ENCODE data around the gene ADGRF1.

The ADGRF1 gene

DNA sequence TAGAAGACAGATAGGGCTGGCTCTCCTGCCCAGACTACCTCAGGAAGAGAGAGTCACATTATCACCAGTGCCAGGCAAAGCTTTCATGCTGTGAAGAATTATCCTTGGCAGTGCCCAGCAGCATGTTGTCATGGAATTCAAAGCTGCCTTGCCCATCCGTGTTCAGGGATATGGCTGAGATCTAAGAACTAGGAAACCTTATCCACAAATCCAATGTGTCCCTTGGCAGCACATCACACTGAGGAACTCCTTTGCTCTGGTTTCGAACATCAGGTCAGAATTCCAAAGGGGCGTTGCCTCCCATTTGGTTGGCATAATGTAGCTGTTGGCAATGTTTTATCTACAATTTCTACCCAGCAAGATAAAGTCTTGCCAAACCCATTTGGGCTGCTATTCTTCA is 52.7 kb downstream of the ADGRF1 start:
- peaks cover 3 to 15% of the 10 kb centered on the region in 2 donors for H3K4me1 ChIP-seq (ENCODE audit: control insufficient read depth in 2 of 2, insufficient read depth in 2 of 2, low read length in 2 of 2)
- no peak overlapping the region for H3K27ac ChIP-seq (ENCODE audit: low read depth in 2 of 2, low read length in 2 of 2)
- no peaks in the 10 kb centered on the region for H3K27me3 ChIP-seq (ENCODE audit: control insufficient read depth in 2 of 2, insufficient read depth in 2 of 2, low read length in 2 of 2)
- H3K9ac ChIP-seq (ENCODE audit: low read depth in 1 of 2, low read length in 2 of 2): no peak overlapping the region
- no peaks in the 10 kb centered on the region for H3K9me3 ChIP-seq (ENCODE audit: control insufficient read depth in 2 of 2, low read length in 2 of 2)
- H3K36me3 ChIP-seq (ENCODE audit: control insufficient read depth in 2 of 2, insufficient read depth in 2 of 2, low read length in 2 of 2): no peaks in the 10 kb centered on the region
- H3K4me3 ChIP-seq (ENCODE audit: low read length in 2 of 2): no peak overlapping the region

DNA sequence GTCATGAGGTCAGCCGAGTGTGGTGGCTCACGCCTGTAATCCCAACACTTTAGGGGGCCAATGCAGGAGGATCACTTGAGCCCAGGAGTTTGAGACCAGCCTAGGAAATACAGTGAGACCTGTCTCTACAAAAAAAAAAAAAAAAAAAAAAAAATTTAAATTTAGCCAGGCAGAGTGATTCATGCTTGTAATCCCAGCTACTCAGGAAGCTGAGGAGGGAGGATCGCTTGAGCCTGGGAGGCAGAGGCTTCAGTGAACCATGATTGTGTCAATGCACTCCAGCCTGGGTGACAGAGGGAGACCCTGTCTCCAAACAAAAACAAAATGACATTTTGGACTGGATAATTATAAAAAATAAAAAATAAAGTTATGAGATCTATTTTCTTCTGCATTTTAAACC is 56.2 kb downstream of the ADGRF1 start:
- Histone ChIP-seq H3K4me3 (ENCODE audit: low read length in 2 of 2) (no peak overlapping the region), H3K27ac (ENCODE audit: low read depth in 2 of 2, low read length in 2 of 2) (no peak overlapping the region), H3K27me3 (ENCODE audit: control insufficient read depth in 2 of 2, insufficient read depth in 2 of 2, low read length in 2 of 2) (no peaks in the 10 kb centered on the region), H3K9ac (ENCODE audit: low read depth in 1 of 2, low read length in 2 of 2) (no peak overlapping the region), H3K9me3 (ENCODE audit: control insufficient read depth in 2 of 2, low read length in 2 of 2) (no peaks in the 10 kb centered on the region), H3K36me3 (ENCODE audit: control insufficient read depth in 2 of 2, insufficient read depth in 2 of 2, low read length in 2 of 2) (no peaks in the 10 kb centered on the region), H3K4me1 (ENCODE audit: control insufficient read depth in 2 of 2, insufficient read depth in 2 of 2, low read length in 2 of 2) (peaks cover 3 to 15% of the 10 kb centered on the region in 2 donors)

DNA sequence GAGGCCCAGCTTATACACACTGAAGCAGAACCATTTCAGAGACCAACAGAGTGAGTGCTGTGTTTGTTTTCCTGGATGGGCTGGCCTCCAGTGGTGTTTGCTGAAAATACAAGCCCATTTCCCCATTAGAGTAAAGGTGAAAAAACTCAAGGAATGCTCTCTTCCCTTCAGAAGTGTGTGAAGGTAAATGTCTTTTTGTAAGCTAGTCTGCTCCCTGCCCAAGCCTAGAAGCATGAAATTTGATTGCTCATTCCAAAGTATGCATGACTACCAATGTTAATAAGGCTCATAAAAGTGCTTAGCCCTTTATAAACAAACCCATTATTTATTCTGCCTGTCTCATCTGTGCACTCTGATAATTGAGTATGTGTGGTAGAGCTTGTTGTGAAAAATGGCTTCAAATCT is 59.1 kb downstream of the ADGRF1 start:
- Histone ChIP-seq H3K27ac (ENCODE audit: low read depth in 2 of 2, low read length in 2 of 2) (no peak overlapping the region), H3K36me3 (ENCODE audit: control insufficient read depth in 2 of 2, insufficient read depth in 2 of 2, low read length in 2 of 2) (no peaks in the 10 kb centered on the region), H3K4me3 (ENCODE audit: low read length in 2 of 2) (no peak overlapping the region), H3K27me3 (ENCODE audit: control insufficient read depth in 2 of 2, insufficient read depth in 2 of 2, low read length in 2 of 2) (no peaks in the 10 kb centered on the region), H3K4me1 (ENCODE audit: control insufficient read depth in 2 of 2, insufficient read depth in 2 of 2, low read length in 2 of 2) (no peaks in the 10 kb centered on the region), H3K9me3 (ENCODE audit: control insufficient read depth in 2 of 2, low read length in 2 of 2) (no peaks in the 10 kb centered on the region), H3K9ac (ENCODE audit: low read depth in 1 of 2, low read length in 2 of 2) (no peak overlapping the region)

DNA sequence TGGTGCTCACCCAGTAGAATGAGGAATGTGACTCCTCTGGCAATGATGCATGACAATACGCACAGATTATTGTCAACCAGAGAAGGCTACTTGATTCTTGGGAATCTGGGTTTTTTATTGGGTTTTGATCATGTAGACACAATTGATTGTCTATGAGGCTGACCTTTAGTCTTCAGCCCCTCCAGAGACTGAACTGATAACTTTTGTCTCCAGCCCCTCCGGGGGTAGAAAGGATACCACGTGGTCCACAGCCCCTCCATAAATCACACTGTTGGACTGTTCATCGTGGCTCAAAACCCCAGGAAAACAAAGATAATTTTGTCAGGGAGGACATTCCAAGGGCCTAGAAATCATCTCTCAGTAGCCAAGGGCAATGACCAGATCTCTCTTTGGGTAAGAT is 62.9 kb downstream of the ADGRF1 start:
- Histone ChIP-seq H3K27me3 (ENCODE audit: control insufficient read depth in 2 of 2, insufficient read depth in 2 of 2, low read length in 2 of 2) (no peaks in the 10 kb centered on the region), H3K4me1 (ENCODE audit: control insufficient read depth in 2 of 2, insufficient read depth in 2 of 2, low read length in 2 of 2) (no peaks in the 10 kb centered on the region), H3K4me3 (ENCODE audit: low read length in 2 of 2) (no peak overlapping the region), H3K27ac (ENCODE audit: low read depth in 2 of 2, low read length in 2 of 2) (no peak overlapping the region), H3K9ac (ENCODE audit: low read depth in 1 of 2, low read length in 2 of 2) (no peak overlapping the region), H3K9me3 (ENCODE audit: control insufficient read depth in 2 of 2, low read length in 2 of 2) (no peaks in the 10 kb centered on the region), H3K36me3 (ENCODE audit: control insufficient read depth in 2 of 2, insufficient read depth in 2 of 2, low read length in 2 of 2) (no peaks in the 10 kb centered on the region)

DNA sequence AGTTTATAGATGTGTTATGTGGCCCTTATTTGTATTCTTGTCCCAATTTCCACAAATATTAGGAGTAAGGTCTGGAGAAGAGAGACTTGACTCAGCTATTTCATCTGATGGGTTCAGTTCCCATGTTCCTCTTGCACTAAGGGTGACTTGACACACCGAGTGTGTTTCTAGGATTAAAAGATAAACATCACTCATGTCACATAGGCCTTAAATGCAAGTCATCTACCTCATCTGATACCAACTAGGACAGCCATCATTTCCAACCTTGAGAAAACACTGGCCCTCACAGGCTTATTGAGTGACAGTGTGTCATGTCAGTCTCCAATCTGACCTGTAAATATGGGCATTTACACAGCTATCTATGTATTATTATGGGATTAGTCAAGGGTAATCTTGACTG is 67.3 kb downstream of the ADGRF1 start:
- H3K27me3 ChIP-seq (ENCODE audit: control insufficient read depth in 2 of 2, insufficient read depth in 2 of 2, low read length in 2 of 2): no peaks in the 10 kb centered on the region
- H3K9me3 ChIP-seq (ENCODE audit: control insufficient read depth in 2 of 2, low read length in 2 of 2): no peaks in the 10 kb centered on the region
- no peak overlapping the region for H3K4me3 ChIP-seq (ENCODE audit: low read length in 2 of 2)
- no peak overlapping the region for H3K27ac ChIP-seq (ENCODE audit: low read depth in 2 of 2, low read length in 2 of 2)
- H3K36me3 ChIP-seq (ENCODE audit: control insufficient read depth in 2 of 2, insufficient read depth in 2 of 2, low read length in 2 of 2): no peaks in the 10 kb centered on the region
- no peak overlapping the region for H3K9ac ChIP-seq (ENCODE audit: low read depth in 1 of 2, low read length in 2 of 2)
- no peaks in the 10 kb centered on the region for H3K4me1 ChIP-seq (ENCODE audit: control insufficient read depth in 2 of 2, insufficient read depth in 2 of 2, low read length in 2 of 2)

DNA sequence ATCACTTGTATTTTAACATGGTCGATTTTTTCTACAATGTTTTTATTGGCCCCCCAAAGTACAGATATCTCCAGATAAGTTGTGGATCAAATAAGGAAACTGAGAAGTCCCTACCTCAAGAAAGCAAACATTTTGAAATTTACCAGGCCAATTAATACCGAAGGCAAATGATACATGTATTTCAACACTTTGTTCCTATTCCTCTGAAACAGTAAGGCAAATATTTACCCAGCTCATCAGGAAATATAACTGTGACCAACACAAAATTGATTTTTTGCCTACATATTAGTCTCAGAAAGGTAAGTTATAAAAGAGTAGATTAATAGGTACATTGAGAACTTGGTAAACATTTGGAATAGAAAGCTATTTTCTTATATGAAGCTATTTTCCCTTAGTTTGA is 69.1 kb downstream of the ADGRF1 start:
- Histone ChIP-seq H3K36me3 (ENCODE audit: control insufficient read depth in 2 of 2, insufficient read depth in 2 of 2, low read length in 2 of 2) (no peaks in the 10 kb centered on the region), H3K9me3 (ENCODE audit: control insufficient read depth in 2 of 2, low read length in 2 of 2) (no peaks in the 10 kb centered on the region)

DNA sequence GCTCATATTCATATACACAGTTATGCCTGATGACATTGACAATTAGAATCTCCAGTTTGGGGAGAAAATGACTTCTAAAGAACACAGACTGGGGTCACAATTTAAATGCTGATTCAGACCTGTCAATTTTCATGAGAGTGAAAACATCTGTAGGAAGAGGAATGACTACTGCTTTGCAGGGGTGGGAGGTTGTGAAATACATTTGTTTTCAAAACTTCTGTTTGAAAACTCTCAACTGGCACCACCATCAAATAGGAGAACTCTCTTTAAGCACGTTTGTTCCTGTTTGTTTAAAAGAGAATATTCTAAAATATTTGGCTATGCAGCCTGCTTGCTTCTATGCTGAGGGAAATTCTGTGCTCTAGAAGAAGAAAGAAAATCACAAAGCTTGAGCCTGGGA is 69.6 kb downstream of the ADGRF1 start:
- Histone ChIP-seq H3K4me3 (ENCODE audit: low read length in 2 of 2) (no peak overlapping the region), H3K4me1 (ENCODE audit: control insufficient read depth in 2 of 2, insufficient read depth in 2 of 2, low read length in 2 of 2) (no peaks in the 10 kb centered on the region), H3K9me3 (ENCODE audit: control insufficient read depth in 2 of 2, low read length in 2 of 2) (no peaks in the 10 kb centered on the region), H3K27ac (ENCODE audit: low read depth in 2 of 2, low read length in 2 of 2) (no peak overlapping the region), H3K9ac (ENCODE audit: low read depth in 1 of 2, low read length in 2 of 2) (no peak overlapping the region), H3K36me3 (ENCODE audit: control insufficient read depth in 2 of 2, insufficient read depth in 2 of 2, low read length in 2 of 2) (no peaks in the 10 kb centered on the region), H3K27me3 (ENCODE audit: control insufficient read depth in 2 of 2, insufficient read depth in 2 of 2, low read length in 2 of 2) (no peaks in the 10 kb centered on the region)

More for the DNA sequence above, 69.1 kb downstream of the ADGRF1 start:
- no peaks in the 10 kb centered on the region for H3K4me1 ChIP-seq (ENCODE audit: control insufficient read depth in 2 of 2, insufficient read depth in 2 of 2, low read length in 2 of 2)
- H3K27me3 ChIP-seq (ENCODE audit: control insufficient read depth in 2 of 2, insufficient read depth in 2 of 2, low read length in 2 of 2): no peaks in the 10 kb centered on the region
- no peak overlapping the region for H3K27ac ChIP-seq (ENCODE audit: low read depth in 2 of 2, low read length in 2 of 2)
- no peak overlapping the region for H3K4me3 ChIP-seq (ENCODE audit: low read length in 2 of 2)
- H3K9ac ChIP-seq (ENCODE audit: low read depth in 1 of 2, low read length in 2 of 2): no peak overlapping the region

DNA sequence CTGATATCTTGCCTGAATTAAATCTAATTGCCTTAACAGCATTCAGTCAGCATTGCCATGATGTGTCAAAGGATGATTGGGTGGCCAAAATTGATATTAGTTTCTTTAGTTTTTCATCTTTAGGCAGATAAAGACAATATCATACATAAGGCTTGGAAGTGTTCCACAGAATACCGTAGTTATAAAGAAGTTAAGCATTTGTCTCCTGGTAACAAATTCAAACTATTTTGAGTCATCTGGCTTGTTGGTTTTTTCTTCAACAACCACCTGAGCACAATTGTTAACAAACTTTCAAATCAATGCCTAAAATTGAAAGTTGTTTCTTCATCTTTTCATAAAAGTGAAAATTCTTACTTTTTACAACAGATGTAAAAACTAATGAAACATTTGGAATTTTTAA is 72.9 kb downstream of the ADGRF1 start:
- Histone ChIP-seq H3K9me3 (ENCODE audit: control insufficient read depth in 2 of 2, low read length in 2 of 2) (no peaks in the 10 kb centered on the region), H3K27me3 (ENCODE audit: control insufficient read depth in 2 of 2, insufficient read depth in 2 of 2, low read length in 2 of 2) (no peaks in the 10 kb centered on the region), H3K36me3 (ENCODE audit: control insufficient read depth in 2 of 2, insufficient read depth in 2 of 2, low read length in 2 of 2) (no peaks in the 10 kb centered on the region), H3K4me1 (ENCODE audit: control insufficient read depth in 2 of 2, insufficient read depth in 2 of 2, low read length in 2 of 2) (no peaks in the 10 kb centered on the region), H3K27ac (ENCODE audit: low read depth in 2 of 2, low read length in 2 of 2) (no peak overlapping the region), H3K9ac (ENCODE audit: low read depth in 1 of 2, low read length in 2 of 2) (no peak overlapping the region), H3K4me3 (ENCODE audit: low read length in 2 of 2) (no peak overlapping the region)

DNA sequence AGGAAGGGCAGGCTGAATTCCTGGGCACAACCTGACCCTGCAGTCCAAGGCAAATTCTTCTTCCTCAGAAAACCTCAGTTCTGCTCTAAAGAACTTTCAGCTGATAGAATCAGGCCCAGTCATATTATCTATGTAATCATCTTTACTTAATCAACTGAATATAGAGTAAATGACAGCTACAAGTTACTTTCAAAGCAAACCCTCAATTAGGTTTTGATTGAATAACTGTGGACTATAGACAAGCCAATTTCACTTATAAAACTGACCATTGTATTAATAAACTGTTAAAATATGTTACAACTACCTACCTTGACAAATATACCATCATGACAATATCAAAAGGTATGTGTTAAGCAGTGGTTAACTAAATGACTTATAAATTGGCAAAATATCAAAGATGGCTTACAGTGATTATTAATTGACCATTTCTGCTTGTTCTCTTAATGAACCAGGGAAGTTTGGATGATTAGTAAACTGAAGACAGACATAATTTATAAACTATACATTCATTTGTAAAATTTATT is 74.2 kb downstream of the ADGRF1 start:
- no peaks in the 10 kb centered on the region for H3K36me3 ChIP-seq (ENCODE audit: control insufficient read depth in 2 of 2, insufficient read depth in 2 of 2, low read length in 2 of 2)
- no peaks in the 10 kb centered on the region for H3K4me1 ChIP-seq (ENCODE audit: control insufficient read depth in 2 of 2, insufficient read depth in 2 of 2, low read length in 2 of 2)
- no peaks in the 10 kb centered on the region for H3K27me3 ChIP-seq (ENCODE audit: control insufficient read depth in 2 of 2, insufficient read depth in 2 of 2, low read length in 2 of 2)
- no peak overlapping the region for H3K4me3 ChIP-seq (ENCODE audit: low read length in 2 of 2)
- H3K9ac ChIP-seq (ENCODE audit: low read depth in 1 of 2, low read length in 2 of 2): no peak overlapping the region
- no peak overlapping the region for H3K27ac ChIP-seq (ENCODE audit: low read depth in 2 of 2, low read length in 2 of 2)
- H3K9me3 ChIP-seq (ENCODE audit: control insufficient read depth in 2 of 2, low read length in 2 of 2): no peaks in the 10 kb centered on the region

DNA sequence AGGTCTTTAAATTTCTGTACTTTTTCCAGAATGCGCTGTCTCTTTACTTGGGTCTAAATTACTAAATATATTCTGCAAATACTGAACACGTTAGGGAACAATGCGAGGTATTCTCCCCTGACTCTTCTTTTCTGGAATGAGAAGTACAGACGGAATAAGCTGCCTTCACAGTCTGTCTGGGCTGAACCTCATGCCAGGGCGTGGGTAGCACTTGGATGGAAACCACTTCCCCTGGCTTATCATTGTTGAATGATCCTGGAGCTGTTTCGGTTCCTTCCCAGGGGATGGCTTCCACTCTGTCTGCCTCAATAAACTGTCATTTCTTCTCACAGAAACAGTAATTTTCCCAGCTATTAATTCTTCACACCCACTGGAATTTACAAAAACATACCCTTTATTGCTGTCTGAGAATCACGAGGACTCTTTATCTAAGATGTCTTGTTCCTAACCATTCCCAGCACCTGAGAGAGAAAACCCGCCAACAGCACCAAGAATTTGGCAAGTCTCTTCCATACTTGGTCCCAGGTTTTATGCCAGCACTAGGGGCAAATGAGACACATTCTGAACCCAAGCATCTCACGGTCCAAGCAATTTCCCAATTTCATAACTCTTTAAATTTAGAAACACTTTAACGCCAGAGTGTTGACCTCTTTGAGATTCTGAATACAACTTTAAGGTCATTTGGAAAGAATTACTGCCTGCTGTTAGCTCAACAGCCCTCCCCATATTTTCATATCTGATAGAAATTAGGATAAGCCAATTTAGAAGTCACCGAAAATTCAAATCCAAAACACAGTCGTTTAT is 77.2 kb downstream of the ADGRF1 start:
- Histone ChIP-seq H3K4me1 (ENCODE audit: control insufficient read depth in 2 of 2, insufficient read depth in 2 of 2, low read length in 2 of 2) (no peaks in the 10 kb centered on the region), H3K36me3 (ENCODE audit: control insufficient read depth in 2 of 2, insufficient read depth in 2 of 2, low read length in 2 of 2) (no peaks in the 10 kb centered on the region), H3K27me3 (ENCODE audit: control insufficient read depth in 2 of 2, insufficient read depth in 2 of 2, low read length in 2 of 2) (peaks cover 0 to 4% of the 10 kb centered on the region in 2 donors), H3K27ac (ENCODE audit: low read depth in 2 of 2, low read length in 2 of 2) (no peak overlapping the region), H3K9me3 (ENCODE audit: control insufficient read depth in 2 of 2, low read length in 2 of 2) (no peaks in the 10 kb centered on the region), H3K4me3 (ENCODE audit: low read length in 2 of 2) (no peak overlapping the region), H3K9ac (ENCODE audit: low read depth in 1 of 2, low read length in 2 of 2) (no peak overlapping the region)
